Left lung (tissue), 10 donors: Measurements from ENCODE around the gene HNRNPUL1. TPM values are rescaled to one million over a fixed set of nuclear protein-coding genes. Genes with fewer than 3 reads are reported as not detected.

Source experiments
- ATAC-seq: fragments of 200-7000 bp; cut with Tn5 transposase; one replicate; pipeline ENCODE4 v1.9.1; 2020; ENCODE audit warnings: moderate library complexity
- DNase-seq, 4 donors: peaks; one replicate each; pipeline ENCODE4 v3.0.0-alpha.2; 2013 to 2020
- H3K27ac ChIP-seq, 2 donors: fragments of 200-600 bp; sonication (generic) in 1 of 2; one replicate each; pipeline versions ENCODE4 v1.5.0 to v1.8.0; 2020 to 2021
- H3K27me3 ChIP-seq, 2 donors: fragments of 200-600 bp; sonication (generic) in 1 of 2; one replicate each; pipeline versions ENCODE4 v1.5.0 to v1.8.0; 2020 to 2021
- H3K36me3 ChIP-seq, 2 donors: fragments of 200-600 bp; sonication (generic) in 1 of 2; one replicate each; pipeline versions ENCODE4 v1.5.0 to v1.8.0; 2020 to 2021
- H3K4me1 ChIP-seq, 2 donors: fragments of 200-600 bp; one replicate each; pipeline ENCODE4 v1.8.0; 2021
- H3K4me3 ChIP-seq, 2 donors: fragments of 200-600 bp; sonication (generic) in 1 of 2; one replicate each; pipeline versions ENCODE4 v1.5.0 to v1.8.0; 2020 to 2021; ENCODE audit warnings: mild to moderate bottlenecking in 1 of 2
- H3K9me3 ChIP-seq, 2 donors: fragments of 200-600 bp; sonication (generic) in 1 of 2; one replicate each; pipeline versions ENCODE4 v1.5.0 to v1.8.0; 2020 to 2021
- CTCF ChIP-seq, 2 donors: fragments of 200-600 bp; sonication (generic) in 1 of 2; IDR thresholded peaks; one replicate each; pipeline versions ENCODE4 v1.5.0 to v1.8.0; 2021; ENCODE audit warnings: antibody characterized with exemption in 2 of 2
- intact Hi-C, 2 donors: fragments of 100-400 bp; cut with DNase I; formaldehyde crosslinking; loops; one replicate each; pipeline versions ENCODE4 v1.11.2 to v1.14.2; 2022
- polyA plus RNA-seq, 6 donors: library from polyadenylated mRNA; unstranded; fragments of 120-200 nt; gene quantifications; one replicate each; pipeline ENCODE4 v1.2.1, GENCODE V29; 2013; ENCODE audit not compliant: insufficient read length in 6 of 6
- total RNA-seq, 2 donors: library from RNA; stranded (reverse); fragmentation: NEBNext Ultra II Directional; extraction: Animal tissue kit (Norgen Biotek cat#: 25700); gene quantifications; one replicate each; pipeline ENCODE4 v1.2.1, GENCODE V29; 2021
- donor health status: DM: no; HTN: yes; CAD: no.
- donor health status: DM: no; HTN: no; CAD: no.

HNRNPUL1 gene
- total and polyA plus RNA-seq, 8 donors, result 168 to 240 (median 227) TPM

- DNase-seq, result peak in 2 of 4 donors; percentile 15 to 62
- peak overlapping the region in 1 of 2 donors; percentile 71 for H3K27ac ChIP-seq
- H3K36me3 ChIP-seq, result no peaks in the 10 kb centered on the region
- intact Hi-C loops, result no loop called here
- ATAC-seq, result no peak
- H3K4me1 ChIP-seq, result peaks cover 0 to 14% of the 10 kb centered on the region in 2 donors
- no peaks in the 10 kb centered on the region for H3K9me3 ChIP-seq
- no peak for TF ChIP-seq CTCF (IDR thresholded peaks at IDR 0.05)
- peaks cover 0 to 31% of the 10 kb centered on the region in 2 donors for H3K27me3 ChIP-seq
- peak overlapping the region; percentile 49 to 50 for H3K4me3 ChIP-seq
These were observed 44.1 kb upstream of the HNRNPUL1 start for GRCh38 chr19:41219924-41220567.

GRCh38 chr19:41220811-41221210 lies 43.4 kb upstream of the HNRNPUL1 start:
- Histone ChIP-seq H3K27ac (no peak overlapping the region), H3K9me3 (no peaks in the 10 kb centered on the region), H3K4me3 (peak overlapping the region in 1 of 2 donors; percentile 49), H3K27me3 (peaks cover 0 to 39% of the 10 kb centered on the region in 2 donors), H3K4me1 (peaks cover 2 to 18% of the 10 kb centered on the region in 2 donors), H3K36me3 (no peaks in the 10 kb centered on the region)
- ATAC-seq (no peak), DNase-seq (no peak)
- TF ChIP-seq CTCF (IDR thresholded peaks at IDR 0.05), result no peak
- intact Hi-C loops, result no loop called here

GRCh38 chr19:41221514-41222205 lies 42.5 kb upstream of the HNRNPUL1 start:
- H3K36me3 ChIP-seq, result no peaks in the 10 kb centered on the region
- H3K9me3 ChIP-seq, result no peaks in the 10 kb centered on the region
- no peak overlapping the region for H3K4me3 ChIP-seq
- peaks cover 6 to 26% of the 10 kb centered on the region in 2 donors for H3K4me1 ChIP-seq
- DNase-seq (peak in 1 of 4 donors; percentile 67), ATAC-seq (no peak)
- TF ChIP-seq CTCF (IDR thresholded peaks at IDR 0.05), result no peak
- peaks cover 0 to 47% of the 10 kb centered on the region in 2 donors for H3K27me3 ChIP-seq
- intact Hi-C loops, result no loop called here
- no peak overlapping the region for H3K27ac ChIP-seq

GRCh38 chr19:41222240-41222639 lies 41.9 kb upstream of the HNRNPUL1 start:
- Histone ChIP-seq H3K27me3 (peaks cover 0 to 53% of the 10 kb centered on the region in 2 donors), H3K9me3 (no peaks in the 10 kb centered on the region), H3K36me3 (no peaks in the 10 kb centered on the region), H3K27ac (no peak overlapping the region), H3K4me1 (peaks cover 8 to 32% of the 10 kb centered on the region in 2 donors), H3K4me3 (no peak overlapping the region)
- DNase-seq (peak in 1 of 4 donors; percentile 51), ATAC-seq (no peak)
- TF ChIP-seq CTCF (IDR thresholded peaks at IDR 0.05), result no peak
- intact Hi-C loops, result no loop called here
